Kasumi-1 (cell line): Measurements from ENCODE around the gene ABCC3.

Experiments used
- DNase-seq, 2 experiments: peaks; one replicate each; lab custom pipeline; 2025; lab: John Stamatoyannopoulos, UW

ABCC3 gene

DNA sequence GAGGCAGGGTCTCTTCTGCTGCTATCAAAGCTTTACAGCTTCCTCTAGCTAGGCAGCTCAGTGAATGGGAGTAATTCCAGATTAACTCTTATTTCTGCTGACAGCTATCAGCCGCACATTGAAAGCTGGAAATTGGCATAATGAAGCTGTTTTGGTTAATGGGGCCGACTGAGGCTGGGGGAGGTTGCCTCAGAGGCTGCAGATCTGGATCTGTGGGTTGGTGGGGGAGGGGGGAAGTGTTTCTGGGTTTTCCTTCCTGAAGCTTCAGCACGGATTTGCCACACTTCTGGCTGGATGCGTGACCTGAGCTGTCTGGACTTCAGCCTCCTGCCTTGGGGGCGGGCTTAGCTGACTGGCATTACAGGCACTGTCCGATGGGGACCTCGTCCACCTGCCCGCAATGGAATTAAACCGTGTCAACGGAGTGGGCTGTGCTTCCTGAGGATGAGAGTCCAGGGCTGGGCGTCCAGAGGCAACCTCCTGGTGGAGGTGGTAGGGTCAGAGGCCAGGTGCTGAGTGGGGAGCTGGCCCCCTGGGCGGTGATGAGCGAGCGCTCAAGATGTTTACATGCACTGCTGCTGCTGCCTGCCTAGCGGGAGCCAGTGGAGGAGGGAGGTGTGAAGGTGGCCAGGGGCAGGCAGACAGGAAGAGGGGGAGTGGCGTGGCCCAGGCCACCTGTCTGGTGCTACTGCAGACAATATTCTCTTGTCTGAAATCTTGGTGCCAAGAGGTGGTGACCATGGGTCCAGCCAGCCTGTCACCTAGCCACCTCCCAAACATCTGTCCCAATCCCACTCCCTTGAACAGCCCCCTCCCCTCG is 6.7 kb upstream of the ABCC3 start:
- no peak for DNase-seq

DNA sequence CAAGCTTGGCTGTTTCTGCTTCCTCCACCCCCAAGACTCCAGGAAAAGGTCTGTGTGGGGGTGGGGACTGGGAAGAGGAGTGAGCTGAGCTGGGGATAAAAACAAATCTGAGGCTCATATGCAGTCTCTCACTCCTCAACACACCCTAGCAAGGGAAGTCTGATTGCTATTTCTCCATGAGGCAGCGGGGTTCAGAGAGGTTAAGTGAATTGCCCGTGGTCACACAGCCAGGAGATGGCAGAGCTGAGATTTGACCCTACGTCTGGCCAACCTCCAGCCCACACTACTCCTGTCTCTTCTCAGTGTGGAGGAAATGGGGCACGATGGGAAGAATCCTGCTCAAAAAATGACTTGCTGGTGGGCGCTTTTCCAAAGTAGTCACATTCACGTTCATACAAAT is 4.8 kb upstream of the ABCC3 start:
- DNase-seq = no peak

DNA sequence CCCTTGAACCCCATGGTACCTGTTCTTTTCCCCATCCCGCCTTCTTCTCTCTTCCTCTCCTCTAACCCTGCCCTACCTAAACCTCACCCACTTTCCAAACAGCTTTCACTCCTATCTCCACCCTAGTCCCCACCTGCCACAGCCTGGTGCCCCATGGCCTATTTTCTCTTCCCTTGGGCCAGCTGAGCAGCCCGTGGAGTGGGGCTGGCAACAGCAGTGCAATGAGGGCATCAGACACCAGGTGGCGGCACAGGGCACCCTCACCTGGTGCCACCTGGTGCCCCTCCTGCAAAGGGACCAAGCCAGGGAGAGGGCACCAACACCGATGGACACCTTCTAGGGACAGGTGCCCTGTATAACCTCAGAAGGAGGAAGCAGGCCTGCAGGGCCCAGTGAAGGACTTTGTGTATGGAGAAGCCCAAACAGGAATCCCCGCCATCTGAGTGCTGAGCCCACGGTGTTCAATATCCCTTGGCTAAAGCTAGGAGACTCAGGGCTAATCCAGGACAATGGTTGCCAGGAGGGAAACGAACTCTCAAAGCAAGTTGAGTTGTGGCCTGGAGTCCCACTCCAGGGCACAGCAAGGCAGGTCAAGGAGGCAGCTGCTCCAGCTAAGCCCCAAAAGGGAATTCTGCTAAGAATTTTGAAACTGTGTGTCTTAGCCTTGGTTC is 4.0 kb upstream of the ABCC3 start:
- no peak for DNase-seq

DNA sequence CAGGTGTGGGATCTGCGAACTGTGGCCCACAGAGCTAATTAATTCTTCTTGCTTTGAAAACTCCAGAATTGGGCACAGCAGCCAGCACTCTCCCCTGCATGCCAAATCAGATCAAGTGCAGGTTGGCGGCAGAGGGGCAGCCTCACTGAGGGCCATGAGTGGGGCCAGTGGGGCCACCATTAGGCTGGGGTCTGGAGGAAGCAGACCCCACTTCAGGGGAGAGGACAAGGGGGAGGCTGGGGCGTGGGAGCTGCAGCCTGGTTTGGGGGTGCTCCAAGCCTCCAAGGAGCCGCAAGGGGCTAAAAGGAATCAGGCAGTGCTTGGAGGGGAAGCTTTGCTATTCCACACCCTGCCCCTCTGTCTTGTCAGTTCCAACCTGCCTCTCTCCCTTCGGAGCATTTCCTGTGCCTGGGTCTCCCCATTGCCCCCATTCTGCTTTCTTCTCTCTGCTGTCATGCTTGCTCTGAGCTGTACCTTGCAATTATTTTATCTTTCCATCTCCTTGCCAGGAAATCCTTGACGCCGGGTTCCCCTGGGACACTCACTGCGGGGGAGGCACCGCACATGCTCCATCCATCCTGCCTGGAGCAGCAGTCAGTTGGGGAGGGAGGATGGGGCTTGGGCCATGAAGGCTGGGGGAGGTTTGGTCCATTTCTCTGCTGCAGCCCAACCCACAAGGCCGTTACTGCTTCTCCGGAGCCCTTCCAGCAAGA is 3.3 kb upstream of the ABCC3 start:
- no peak for DNase-seq

DNA sequence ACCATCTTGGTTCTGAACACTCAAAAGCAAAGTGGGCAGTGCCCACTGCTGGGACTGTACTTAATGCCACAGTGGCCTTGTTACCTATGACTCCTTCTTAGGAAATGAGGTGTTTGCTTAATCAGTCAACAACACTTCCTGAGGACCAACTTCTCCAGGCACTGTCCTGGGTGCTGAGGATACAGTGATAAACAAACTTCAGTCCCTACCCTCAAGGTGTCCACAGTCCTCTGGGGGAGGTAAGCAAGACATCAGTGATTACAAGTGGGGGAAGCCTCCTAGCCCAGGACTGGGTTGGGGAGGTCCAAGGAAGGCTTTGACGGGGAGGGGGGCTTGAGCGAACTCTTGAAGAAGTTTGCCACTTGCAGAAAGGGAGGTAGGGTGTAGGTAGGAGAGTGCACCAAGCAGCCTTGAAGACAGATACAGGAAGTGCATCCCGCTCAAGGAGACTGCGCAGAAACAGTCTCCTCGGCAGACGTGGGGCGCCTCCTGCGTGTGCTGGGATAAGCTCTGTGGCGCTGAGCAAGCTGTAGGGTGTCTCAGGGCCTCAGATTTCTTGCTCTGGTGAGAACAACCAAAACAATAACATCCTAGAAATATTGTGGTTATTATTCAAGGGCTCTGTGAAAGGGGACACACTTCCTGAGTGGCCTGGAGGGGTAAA is 2.6 kb upstream of the ABCC3 start:
- DNase-seq = no peak

DNA sequence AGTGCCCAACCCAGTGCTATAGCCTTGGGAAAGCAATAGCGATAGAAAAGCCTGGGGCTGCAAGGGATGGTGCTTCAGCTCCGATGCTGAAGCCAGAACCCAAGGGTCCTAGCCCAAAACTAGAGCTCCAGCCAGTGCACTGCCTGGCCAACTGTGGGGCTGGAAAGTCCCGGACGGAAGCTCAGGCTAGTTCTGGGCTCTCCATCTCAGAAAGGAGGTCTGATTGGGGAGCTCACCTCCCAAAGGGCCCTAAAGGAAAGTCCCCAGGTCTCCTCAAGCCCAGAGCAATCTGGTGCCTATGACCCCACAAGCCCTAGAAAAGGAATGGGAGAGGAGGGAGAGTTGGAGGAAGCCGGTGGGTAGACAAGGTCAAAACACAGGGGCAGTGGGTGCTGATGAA is 2.0 kb upstream of the ABCC3 start:
- DNase-seq = no peak

DNA sequence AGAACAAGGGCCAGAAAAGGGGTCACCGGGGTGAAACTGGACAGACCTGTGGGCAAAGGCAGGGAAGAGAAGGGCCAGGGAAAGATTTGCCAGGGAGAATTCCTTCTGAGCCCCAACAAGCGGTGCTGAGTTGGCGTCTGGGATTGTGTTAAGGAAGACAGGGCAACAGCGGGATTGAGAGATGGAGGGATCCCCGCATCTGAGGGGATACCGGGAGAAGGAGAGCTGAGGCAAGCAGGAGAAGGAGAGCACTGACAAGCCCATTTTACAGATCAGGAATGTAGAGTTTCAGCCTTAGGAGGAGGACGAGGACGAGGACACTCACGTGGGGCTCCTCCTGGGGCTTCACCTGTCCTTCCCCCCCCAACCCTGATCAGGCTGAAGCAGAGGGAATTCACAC is 998 bp upstream of the ABCC3 start:
- DNase-seq = no peak

DNA sequence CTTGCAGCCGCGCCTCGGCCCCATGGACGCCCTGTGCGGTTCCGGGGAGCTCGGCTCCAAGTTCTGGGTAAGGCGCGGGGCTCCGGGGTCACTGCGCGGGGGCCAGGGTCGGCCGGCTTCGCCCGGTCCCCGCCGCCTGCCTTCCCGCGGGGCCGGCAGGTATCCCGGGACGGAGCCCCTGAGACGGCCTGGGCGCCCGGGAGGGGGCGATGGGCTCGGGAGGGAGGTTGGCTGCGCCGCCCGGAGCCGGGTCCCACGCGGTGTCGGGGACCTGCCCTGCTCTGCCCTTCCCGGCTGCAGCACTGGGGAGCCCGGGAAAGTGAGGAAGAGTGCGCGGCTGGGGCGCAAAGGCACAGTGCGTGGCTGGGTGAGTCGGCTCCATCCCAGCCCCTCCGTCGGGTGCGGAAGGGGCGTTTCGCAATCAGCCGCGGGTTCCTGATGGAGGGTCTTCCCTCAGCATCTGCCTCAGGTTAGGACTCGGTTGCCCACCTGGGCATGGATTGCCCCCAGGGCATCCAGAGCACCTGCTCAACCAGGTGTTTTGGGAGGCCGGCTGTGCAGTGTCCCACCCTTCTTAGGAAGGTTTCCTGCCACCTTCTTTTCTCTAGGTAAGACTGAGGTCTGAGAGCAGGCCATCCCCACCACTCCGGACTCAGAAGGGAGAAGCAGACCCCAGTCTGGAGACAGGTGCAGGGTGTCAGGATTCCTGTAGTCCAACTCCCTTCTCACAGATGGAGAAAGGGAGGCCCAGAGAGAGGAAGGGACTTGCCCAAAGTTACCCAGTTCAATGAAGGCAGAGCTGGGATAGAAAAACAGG is 442 bp downstream of the ABCC3 start:
- DNase-seq = no peak

DNA sequence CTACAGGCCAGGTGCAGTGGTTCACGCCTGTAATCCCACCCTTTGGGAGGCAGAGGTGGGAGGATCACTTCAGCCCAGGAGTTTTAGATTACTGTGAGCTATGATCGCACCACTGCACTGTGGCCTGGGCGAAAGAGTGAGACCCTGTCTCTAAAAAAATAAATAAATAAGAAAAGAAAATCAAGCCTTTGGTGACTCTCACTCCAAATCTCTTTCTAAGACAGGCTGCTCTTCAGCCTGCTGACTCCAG is 976 bp downstream of the ABCC3 start:
- no peak for DNase-seq

DNA sequence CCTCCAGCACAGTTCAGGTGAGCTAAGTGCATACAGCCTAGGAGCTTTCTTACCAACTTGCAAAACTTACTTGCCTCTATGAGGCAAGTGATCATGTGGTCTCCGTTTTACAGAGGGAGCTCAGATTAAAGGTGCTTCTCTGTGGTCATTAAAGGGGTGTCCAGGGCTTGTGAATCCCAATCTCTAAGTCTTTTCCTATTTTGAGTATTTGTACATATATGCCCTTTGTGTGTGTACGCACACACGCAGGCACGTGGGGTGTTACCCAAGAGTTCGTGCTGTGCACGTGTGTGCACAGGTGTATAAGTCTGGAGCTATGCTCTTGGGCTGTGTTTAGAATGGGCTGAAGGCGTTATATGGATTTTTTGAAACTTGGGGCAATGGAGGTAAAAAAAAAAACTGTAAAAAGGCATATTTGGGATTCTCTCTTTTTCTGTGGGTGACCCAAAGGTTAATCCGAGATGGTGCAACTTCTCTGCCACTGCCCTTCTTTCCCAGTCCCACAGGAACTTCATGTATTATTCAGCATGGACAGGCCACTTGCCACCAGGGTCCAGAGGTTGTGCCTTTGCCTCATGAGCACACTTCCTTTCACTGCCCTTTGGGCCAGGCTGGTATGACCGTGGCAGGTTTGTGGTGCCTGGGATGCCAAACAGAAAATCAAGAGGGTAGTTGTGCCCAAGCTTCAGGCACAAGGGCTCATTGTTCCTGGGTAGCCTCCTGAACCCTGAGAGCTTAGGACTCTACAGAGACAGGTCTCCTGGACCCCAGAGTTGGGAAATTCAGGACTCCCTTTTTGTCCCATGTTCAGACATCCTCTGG is 1.5 kb downstream of the ABCC3 start:
- no peak for DNase-seq

DNA sequence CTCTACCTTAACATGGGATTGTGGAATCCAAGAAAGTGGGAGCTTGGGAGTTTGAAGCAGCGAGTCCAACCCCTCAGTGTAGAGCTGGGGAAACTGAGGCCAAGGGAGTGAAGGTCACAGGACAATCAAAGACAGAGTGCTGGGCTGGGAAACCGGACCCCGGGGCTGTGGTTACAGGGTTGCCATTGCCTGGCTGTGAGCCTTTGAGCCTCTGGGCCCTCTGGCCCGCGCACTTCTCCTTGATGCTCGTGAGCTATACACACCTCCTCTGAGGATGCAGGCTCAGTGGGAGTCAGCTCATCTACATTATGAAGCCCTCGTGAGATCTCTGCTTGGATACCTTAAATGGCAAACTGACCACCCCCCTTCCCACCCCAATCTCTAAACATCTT is 2.1 kb downstream of the ABCC3 start:
- DNase-seq = no peak

DNA sequence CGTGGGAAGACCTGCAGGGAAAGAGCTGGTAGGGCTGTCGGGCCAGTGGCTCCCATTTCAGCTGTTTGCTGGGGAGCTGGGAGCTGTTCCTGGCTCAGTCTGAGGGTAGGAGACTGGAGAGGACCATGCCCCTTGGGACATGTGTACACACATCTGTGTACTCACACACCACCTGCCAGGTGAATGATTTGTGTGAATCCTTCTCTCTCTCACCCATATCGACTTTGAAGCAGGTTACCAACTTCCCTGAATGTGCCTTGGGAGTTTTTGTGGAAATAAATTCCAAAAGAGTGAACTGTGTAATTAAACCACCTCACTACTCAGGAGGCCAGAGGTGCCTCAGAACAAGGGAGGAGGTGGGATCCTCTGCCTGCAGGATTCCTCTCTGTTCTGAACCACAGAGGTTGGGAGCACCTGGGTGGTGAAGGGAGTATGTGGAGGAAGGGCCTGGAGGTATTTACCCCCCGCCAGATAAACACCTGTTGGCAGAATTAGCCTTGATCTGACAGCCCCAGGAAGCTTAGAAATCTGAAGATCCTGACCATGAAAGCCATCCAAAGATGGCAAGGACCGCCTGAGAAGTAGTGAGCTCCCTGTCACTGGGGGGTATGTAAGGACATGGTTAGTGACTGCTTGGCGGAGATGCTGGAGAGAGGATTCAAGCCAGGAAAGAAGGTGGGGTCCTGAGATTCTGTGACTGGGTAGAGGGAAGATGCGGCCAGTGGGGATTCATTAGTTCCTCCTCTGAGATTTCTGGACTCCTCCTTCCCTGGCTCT is 3.3 kb downstream of the ABCC3 start:
- DNase-seq = no peak

DNA sequence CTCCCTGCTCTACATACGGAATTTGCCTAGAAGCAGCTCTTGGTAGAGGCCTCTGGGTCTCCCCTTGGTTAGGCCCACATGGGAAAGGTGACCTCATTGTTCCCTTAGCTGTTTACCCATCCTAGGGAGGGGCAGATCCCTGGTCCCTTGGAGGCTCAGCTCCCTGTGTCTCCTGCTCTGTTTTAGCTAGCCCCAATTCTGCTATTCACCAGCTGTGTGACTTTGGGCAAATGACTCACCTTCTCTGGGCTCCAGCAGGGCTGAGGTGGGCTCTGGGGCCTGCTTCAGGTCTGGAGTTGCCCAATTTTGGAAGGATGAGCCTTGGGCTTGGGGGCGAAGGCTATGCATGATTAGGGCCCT is 3.9 kb downstream of the ABCC3 start:
- no peak for DNase-seq

DNA sequence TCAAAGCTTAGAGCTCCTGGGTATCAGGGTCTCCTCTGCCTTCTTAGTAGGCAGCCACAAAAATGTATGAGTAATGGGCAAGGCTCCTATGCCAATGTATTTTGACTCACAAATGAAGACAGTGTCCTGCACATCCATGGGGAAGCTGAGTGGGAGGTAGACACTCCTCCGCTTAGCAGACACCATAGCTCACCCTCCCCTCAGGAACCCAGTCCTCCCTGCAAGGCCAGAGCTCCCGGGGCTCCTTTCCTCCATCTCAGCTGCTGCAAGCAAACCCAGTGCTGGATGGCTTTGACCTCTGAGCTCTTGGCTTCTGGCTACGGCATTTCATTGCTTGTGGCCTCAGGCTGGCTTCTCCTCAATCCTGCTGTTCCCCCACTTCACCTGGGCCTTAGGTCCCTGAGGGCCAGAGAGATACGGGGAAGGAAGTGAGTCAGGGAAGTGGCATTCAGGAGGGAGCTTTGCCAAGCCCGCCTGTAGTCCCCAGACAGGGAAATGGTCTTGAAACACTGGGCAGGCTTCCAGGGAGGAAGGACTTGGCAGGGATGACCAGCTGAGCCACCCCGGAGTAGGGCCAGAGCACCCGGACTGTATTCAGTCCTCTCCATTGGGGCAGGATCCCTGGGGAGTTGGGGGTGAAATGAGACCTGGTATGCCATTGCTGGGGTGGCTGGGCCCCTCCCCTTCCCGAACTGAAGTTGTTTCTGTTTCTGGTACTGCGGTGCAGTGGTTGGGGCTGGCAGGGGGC is 4.5 kb downstream of the ABCC3 start:
- peak; percentile 50 to 53 for DNase-seq

DNA sequence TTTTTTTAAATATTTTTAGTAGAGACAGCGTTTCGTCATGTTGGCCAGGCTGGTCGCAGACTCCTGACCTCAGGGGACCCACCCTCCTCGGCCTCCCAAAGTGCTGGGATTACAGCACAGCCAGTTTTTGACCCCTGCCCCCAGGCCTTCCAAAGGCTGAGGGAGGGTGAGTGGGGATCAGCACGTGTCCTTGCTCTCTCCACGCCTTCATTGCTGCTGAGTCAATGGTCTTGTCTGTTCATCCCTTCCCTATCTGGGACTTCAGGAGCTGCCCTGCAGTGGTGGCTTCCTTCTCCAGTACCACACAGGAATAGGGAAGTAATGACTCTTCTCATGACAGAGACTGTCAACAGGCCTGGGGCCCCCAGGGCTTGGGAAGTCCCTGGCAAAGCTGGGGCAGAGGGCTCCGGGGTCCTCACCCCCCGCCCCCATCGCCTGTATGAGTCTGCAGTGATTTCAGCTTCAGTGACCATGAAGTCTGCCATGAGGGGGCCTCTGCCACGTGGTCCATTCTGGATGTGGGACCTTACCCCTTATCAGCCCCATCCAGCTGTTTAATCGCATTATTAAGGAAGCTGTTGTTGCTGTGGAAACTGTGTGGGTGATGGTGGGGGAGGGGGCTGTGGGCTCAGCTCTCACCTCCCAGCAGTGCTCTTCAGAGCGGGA is 6.1 kb downstream of the ABCC3 start:
- DNase-seq = peak; percentile 72 to 78

DNA sequence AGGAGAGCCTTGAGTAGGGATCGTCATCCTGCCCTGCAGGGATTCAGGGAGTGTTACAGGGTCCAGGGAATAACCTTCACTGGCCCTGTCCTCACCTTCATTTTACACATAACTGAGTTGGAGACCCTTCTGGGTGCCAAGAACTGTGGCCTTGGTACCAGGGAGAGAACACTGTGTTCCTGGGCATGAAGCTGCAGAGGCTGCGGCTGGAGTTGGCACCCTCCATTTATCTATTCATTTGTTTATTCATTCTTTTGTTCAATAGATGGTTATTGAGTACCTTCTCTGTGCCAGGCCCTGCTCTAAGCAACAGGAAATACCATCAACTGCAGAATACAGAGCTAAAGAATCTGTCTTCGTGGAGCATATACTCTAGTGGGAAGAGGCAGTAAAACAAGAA is 6.7 kb downstream of the ABCC3 start:
- DNase-seq = no peak

DNA sequence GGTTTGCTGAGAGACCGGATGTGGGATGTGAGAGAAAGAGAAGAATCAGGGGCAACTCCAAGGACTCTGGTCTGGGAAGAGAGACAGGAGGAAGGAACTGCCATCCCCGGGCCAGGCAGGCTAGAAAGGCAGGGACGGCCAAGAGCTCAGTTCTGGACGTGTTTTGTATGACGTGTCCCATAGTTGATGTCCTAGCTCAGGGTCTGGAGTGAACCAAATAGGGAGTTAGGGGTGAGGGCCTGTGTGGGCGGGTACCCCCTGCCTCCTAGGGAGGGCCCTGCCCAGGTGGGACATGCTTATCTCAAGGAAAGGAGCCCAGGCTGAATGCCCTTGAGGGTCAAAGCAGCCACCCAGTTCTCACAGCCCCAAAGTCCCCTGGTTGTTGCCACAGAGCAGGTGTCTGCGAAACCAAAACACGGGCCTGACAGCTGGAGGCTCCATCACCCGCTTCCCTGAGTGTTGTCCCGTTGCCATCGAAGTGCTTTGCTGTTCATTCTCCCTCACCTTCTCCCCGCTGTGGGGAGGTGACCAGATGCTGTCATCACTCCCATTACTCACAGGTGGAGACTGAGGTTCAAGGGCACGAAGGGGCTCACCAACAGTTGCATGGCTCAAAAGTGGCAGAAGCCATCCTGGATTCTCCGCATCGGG is 7.5 kb downstream of the ABCC3 start:
- DNase-seq = no peak
